Activated CD8-positive, alpha-beta T cell treated with anti-CD3 and anti-CD28 coated beads, Interleukin-2, amount 10 ng/mL, durations not matched to agents 7 days and 5 days (primary cell): ENCODE data around the gene UROC1. TPM values are rescaled to one million over a fixed set of nuclear protein-coding genes. Genes with fewer than 3 reads are reported as not detected.

Experiments
- ATAC-seq: fragments of 150-1000 bp; cut with Tn5 transposase; one replicate; pipeline ENCODE4 v1.10.0; 2021; ENCODE audit warnings: moderate library complexity
- CTCF ChIA-PET: fragments of 350-600 bp; sonication (Branson Sonifier 250); formaldehyde crosslinking; loops from one replicate; lab custom pipeline; 2021; ENCODE audit warnings: antibody characterized with exemption; lab: Charles Lee
- POLR2A ChIA-PET: fragments of 350-600 bp; sonication (Branson Sonifier 250); formaldehyde crosslinking; loops from one replicate; lab custom pipeline; 2021; ENCODE audit warnings: antibody characterized with exemption; lab: Charles Lee
- DNase-seq: peaks from one replicate; pipeline ENCODE4 v3.0.0-alpha.2; 2020
- H3K27ac Mint-ChIP-seq: one replicate; pipeline ENCODE4 v1.8.0; 2021; ENCODE audit warnings: mild to moderate bottlenecking, mixed read lengths
- H3K27me3 Mint-ChIP-seq: one replicate; pipeline ENCODE4 v1.8.0; 2021; ENCODE audit warnings: low read depth, mixed read lengths
- H3K36me3 Mint-ChIP-seq: one replicate; pipeline ENCODE4 v1.8.0; 2021; ENCODE audit warnings: low read depth, mixed read lengths
- H3K4me1 Mint-ChIP-seq: one replicate; pipeline ENCODE4 v1.8.0; 2021; ENCODE audit warnings: low read depth, mixed read lengths
- H3K4me3 Mint-ChIP-seq: one replicate; pipeline ENCODE4 v1.8.0; 2021; ENCODE audit warnings: mild to moderate bottlenecking, mixed read lengths
- H3K9me3 Mint-ChIP-seq: one replicate; pipeline ENCODE4 v1.8.0; 2022; ENCODE audit warnings: mixed read lengths; ENCODE audit not compliant: insufficient read depth
- total RNA-seq, 2 experiments: library from RNA; stranded (reverse); gene quantifications; one replicate each; pipeline ENCODE4 v1.2.3, GENCODE V29; 2021

Gene UROC1
- total RNA-seq, 2 experiments from 2014 or later: 0.13 TPM; not detected in 1

DNA sequence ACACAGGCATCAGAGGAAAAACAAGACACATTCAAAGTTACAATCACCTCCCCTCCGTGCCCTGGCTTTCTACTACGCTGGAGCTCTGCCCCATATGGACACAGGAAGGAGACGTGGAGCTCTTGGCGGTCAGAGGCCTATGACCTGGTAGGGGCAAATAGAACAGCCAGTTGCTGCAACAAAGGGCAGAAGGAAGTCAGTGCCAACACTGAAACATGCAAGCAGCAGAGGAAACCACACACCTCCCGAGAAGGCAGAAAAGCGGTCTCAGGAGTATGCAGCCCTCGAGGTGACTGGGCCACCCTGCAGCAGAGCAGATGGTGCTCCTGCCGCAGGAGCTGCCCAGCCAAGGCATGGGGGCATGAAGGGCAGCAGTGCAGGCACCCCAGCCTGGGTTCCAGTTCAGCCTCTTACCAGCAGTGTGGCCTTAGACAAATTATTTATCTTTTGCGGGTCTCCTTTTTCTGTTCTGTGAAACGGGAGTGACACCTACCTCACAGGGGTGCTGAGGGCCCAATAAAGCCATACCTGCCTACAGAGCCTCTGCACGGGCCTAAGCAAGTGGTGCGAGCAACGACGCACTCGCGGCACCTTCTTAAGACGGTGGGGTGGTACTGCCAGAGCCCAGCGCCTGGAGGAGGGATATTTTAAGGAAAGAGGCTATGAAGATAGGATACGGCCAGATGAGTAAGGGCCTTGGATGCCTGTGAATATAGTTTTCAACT, 50.5 kb downstream of the UROC1 start:
- peaks cover 60% of the 10 kb centered on the region for H3K36me3 Mint-ChIP-seq
- no peak overlapping the region for H3K4me3 Mint-ChIP-seq
- CTCF ChIA-PET: no interaction called here
- H3K27me3 Mint-ChIP-seq: no peaks in the 10 kb centered on the region
- ATAC-seq (no peak), DNase-seq (no peak)
- peak overlapping the region; percentile 47 for H3K27ac Mint-ChIP-seq
- POLR2A ChIA-PET: interaction anchor here (1.2 kb wide), 1 partner anchor 9 kb away, joined by 3 read pairs; the partner anchor contains the start of gene ZXDC
- H3K9me3 Mint-ChIP-seq: no peaks in the 10 kb centered on the region
- peaks cover 30% of the 10 kb centered on the region for H3K4me1 Mint-ChIP-seq

DNA sequence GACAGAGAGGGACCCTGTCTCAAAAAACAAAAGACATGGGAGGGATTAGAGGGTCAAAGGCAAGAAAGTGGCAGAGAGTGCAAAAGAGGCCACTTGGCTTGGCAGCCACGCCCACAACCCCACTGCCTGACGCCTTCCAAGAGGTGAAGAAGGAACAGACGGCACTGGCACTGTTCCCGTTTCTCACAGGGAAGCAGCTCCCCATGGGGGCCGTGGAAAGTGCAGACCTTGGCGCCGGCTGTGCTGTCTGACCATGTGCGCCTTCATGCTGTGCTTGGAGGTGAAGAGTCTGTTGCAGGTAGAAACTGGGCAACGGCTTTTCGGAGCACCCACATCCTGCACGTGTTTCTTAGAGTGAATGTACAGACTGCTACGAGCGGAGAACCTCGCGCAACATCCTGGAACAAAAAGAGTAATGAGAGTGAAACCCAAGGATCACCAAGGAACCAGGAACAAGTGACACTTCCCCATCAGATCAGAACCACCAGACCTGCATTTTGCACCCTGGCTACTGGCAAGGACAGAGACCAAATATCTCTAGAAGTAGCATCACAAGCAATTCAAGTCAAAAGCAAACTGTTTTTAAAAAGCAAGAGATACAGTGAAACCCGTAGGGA, 51.5 kb downstream of the UROC1 start:
- POLR2A ChIA-PET: interaction anchor here (1.2 kb wide), 1 partner anchor 10 kb away, joined by 3 read pairs; the partner anchor contains the start of gene ZXDC
- Mint-ChIP-seq H3K4me1 (peaks cover 22% of the 10 kb centered on the region), H3K36me3 (peaks cover 61% of the 10 kb centered on the region), H3K9me3 (no peaks in the 10 kb centered on the region), H3K27me3 (no peaks in the 10 kb centered on the region), H3K4me3 (no peak overlapping the region), H3K27ac (no peak overlapping the region)
- CTCF ChIA-PET: no interaction called here
- DNase-seq: no peak
- no peak for ATAC-seq

DNA sequence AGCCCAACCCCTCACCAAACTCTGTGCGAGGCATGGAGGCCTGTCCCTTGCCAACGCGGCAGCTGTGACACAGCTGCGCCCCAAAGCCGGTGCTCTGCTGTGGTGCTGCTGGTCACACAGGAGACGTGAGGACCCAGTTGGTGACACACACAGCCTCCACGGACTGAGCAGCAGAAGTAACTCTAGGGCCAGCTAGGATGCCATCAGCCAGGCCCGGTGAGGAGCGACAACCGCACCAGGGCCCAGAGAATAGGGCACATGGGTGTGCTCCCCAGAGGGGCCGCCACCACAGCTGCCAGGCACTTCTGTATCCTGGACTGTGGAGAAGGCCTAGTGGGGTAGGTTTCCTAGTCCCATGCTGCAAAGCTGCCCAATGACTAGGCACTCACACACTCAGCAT, 52.6 kb downstream of the UROC1 start:
- ATAC-seq (no peak), DNase-seq (no peak)
- no peak overlapping the region for H3K27ac Mint-ChIP-seq
- H3K36me3 Mint-ChIP-seq: peaks cover 60% of the 10 kb centered on the region
- no peak overlapping the region for H3K4me3 Mint-ChIP-seq
- peaks cover 21% of the 10 kb centered on the region for H3K4me1 Mint-ChIP-seq
- ChIA-PET POLR2A (no interaction called here), CTCF (no interaction called here)
- no peaks in the 10 kb centered on the region for H3K27me3 Mint-ChIP-seq
- H3K9me3 Mint-ChIP-seq: no peaks in the 10 kb centered on the region

DNA sequence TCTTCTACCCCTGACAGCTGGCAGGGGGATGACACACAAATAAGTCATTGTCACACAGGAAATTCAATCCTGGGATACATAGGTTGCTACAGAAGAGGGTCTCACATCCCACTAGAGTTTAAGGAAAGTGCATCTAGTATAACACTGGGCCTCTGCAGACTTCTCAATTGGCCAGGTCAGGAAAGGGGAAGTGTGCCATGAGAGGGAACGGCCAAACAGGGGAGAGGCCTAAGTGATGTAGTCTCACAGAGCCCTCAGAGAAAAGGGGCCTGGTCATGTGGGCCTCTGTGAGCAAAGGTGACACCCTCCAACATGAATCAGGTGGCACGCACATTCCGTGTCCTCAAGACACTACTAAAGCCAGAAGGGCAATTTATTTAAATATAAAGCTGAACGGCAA, 53.1 kb downstream of the UROC1 start:
- no peak for ATAC-seq
- Mint-ChIP-seq H3K9me3 (no peaks in the 10 kb centered on the region), H3K36me3 (peaks cover 56% of the 10 kb centered on the region), H3K4me1 (peaks cover 18% of the 10 kb centered on the region), H3K27ac (peak overlapping the region; percentile 17), H3K4me3 (no peak overlapping the region), H3K27me3 (no peaks in the 10 kb centered on the region)
- ChIA-PET CTCF (no interaction called here), POLR2A (no interaction called here)
- no peak for DNase-seq

DNA sequence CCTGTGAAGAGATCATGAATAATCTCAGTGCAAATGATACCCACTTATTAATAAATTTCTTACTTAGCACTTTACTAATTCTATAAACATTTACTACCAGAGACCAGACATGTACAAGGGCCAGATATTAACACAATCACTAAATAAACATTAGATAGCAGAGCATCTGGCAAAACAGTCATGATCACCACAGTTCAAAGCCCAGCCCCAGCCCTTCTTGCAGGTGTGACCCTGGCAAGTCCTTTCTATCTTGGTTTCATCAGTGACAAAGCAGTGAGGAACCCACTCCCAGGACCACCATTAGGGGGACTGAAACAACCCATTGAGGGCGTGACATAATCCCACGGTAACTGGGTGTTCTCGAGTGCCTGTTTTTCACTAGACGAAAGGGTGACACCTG, 53.5 kb downstream of the UROC1 start:
- Mint-ChIP-seq H3K4me3 (no peak overlapping the region), H3K27me3 (no peaks in the 10 kb centered on the region), H3K9me3 (no peaks in the 10 kb centered on the region), H3K4me1 (peaks cover 18% of the 10 kb centered on the region), H3K36me3 (peaks cover 55% of the 10 kb centered on the region), H3K27ac (peak overlapping the region; percentile 17)
- DNase-seq (no peak), ATAC-seq (no peak)
- CTCF ChIA-PET: no interaction called here
- POLR2A ChIA-PET: no interaction called here

DNA sequence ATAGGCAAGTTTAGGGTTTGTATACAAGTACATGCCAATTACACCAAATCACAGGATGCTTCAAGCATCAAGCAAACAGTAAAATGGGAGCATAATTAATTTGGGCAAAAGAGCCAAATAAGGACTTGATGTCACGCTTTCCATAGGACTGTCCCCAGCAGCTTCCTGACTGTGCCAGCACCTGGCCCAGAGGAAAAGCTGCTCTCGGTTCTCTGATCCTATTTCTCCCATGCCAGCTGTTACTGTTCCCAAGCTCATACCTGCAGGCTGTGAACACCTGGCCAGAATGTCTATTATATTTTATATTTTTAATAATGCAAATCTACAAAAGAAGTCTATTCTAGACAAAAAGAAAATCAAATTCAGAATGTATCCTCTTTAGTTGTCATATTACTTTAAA, 54.1 kb downstream of the UROC1 start:
- no peaks in the 10 kb centered on the region for H3K27me3 Mint-ChIP-seq
- H3K36me3 Mint-ChIP-seq: peaks cover 53% of the 10 kb centered on the region
- ATAC-seq (no peak), DNase-seq (no peak)
- no peaks in the 10 kb centered on the region for H3K9me3 Mint-ChIP-seq
- peaks cover 16% of the 10 kb centered on the region for H3K4me1 Mint-ChIP-seq
- no peak overlapping the region for H3K4me3 Mint-ChIP-seq
- POLR2A ChIA-PET: no interaction called here
- CTCF ChIA-PET: no interaction called here
- H3K27ac Mint-ChIP-seq: no peak overlapping the region

DNA sequence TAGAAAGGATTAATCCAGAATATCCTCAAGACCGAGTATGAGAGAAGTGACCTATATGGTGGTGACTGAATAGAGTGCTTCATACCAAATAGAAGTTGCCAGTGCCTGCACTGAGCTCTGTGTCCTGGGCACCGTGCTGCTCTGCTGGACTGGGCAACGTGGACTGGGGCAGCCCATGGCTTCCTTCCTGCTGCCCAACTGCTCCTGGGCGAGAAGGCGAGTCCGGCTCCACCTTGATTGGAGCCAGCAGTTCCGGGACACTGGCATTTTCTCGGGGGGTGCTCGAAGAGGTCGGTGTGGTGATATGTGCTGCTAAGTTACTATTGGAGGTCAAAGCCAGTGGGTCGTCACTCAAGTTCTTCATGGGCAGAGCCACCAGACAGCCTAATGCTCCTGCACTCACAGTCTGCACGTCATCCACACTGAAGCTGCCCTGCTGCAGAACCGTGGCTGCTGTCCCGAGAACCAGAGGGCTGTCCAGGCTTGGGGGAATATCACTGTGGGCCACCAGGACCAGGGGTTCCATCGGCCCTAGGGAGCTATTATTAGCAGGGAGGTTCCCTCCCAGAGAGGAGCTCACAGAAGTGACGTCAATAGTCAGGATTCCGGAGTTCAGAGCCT, 56.0 kb downstream of the UROC1 start:
- no peak for ATAC-seq
- Mint-ChIP-seq H3K27ac (peak overlapping the region; percentile 5), H3K27me3 (no peaks in the 10 kb centered on the region), H3K4me1 (peaks cover 1% of the 10 kb centered on the region), H3K36me3 (peaks cover 51% of the 10 kb centered on the region), H3K4me3 (no peak overlapping the region), H3K9me3 (no peaks in the 10 kb centered on the region)
- POLR2A ChIA-PET: interaction anchor here (0.8 kb wide), 1 partner anchor 8 kb away, joined by 3 read pairs; no protein-coding TSS in a partner anchor
- no peak for DNase-seq
- CTCF ChIA-PET: interaction anchor here (1.3 kb wide), 1 partner anchor 10 kb away, joined by 3 read pairs; no protein-coding TSS in a partner anchor

DNA sequence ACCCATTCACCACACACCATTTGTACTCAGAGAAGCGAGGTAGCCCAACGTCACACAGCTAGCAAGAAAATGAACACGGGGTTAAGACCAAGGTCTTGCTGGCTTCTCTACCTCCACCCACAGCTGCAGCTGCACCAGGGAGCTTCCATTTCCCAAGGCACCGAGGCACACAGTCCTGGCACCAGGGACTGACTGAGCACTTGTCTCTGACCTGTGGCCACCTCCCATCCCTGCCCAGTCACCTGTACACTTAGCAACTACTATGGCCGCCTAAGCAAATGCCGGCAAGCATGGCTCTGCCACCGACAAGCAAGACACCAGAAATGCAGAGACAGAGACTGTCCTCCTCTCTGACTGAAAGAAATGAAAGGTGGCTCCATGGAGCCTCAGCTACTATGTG, 57.2 kb downstream of the UROC1 start:
- CTCF ChIA-PET: no interaction called here
- Mint-ChIP-seq H3K9me3 (no peaks in the 10 kb centered on the region), H3K27me3 (no peaks in the 10 kb centered on the region), H3K27ac (no peak overlapping the region), H3K4me1 (no peaks in the 10 kb centered on the region), H3K36me3 (peaks cover 41% of the 10 kb centered on the region), H3K4me3 (no peak overlapping the region)
- ATAC-seq (no peak), DNase-seq (no peak)
- POLR2A ChIA-PET: no interaction called here

DNA sequence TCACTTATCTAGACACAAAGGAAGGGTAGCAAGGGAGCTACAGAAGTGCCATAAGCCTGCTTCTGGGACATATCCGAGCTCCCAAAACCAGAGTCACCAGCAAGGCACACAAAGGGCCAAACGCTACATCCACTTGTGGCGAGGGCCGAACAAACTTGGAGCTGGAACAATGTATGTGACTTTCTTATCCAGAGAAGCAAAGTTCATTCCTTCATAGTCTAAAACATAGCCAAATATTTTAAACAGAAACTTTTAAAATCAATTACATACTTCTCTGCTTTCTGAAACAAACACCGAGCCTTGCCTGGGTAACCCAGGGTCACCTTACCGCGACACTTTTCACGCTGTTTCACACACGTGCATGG, 57.8 kb downstream of the UROC1 start:
- no peak overlapping the region for H3K27ac Mint-ChIP-seq
- no peak overlapping the region for H3K4me3 Mint-ChIP-seq
- ChIA-PET CTCF (no interaction called here), POLR2A (no interaction called here)
- H3K4me1 Mint-ChIP-seq: no peaks in the 10 kb centered on the region
- no peaks in the 10 kb centered on the region for H3K27me3 Mint-ChIP-seq
- no peaks in the 10 kb centered on the region for H3K9me3 Mint-ChIP-seq
- peaks cover 41% of the 10 kb centered on the region for H3K36me3 Mint-ChIP-seq
- DNase-seq: no peak
- no peak for ATAC-seq

DNA sequence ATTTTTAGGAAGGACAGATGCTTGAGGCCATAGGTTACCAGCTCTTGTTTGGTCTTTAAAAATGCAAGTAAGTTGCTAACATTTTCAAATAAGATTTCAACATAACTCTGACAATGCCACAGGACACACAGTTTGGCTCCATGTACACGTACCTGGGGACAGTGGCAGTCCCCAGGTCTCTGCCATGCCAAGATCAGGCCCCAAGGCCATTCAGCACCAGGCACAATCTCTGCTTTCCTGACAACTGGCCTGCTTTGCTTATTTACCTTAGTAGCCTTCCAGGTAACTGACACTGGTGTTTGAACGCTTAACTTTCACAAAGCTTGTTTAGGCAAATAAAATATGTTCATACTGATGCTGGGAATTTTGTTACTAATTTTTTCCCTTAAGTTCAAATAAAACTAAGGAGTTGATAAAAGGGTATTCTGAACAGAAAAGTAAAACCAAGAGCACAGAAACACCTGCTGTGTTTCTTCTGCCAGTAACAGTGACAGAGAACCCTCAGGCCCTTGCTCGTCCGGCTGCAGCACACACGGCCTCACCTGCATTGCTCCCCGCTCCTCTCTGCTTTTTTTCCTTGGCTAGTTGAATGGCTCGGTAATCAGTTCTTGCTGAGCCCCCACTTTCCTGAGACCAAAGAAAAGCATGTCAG, 58.3 kb downstream of the UROC1 start:
- no peak for DNase-seq
- H3K4me3 Mint-ChIP-seq: no peak overlapping the region
- POLR2A ChIA-PET: no interaction called here
- peaks cover 43% of the 10 kb centered on the region for H3K36me3 Mint-ChIP-seq
- no peak overlapping the region for H3K27ac Mint-ChIP-seq
- H3K9me3 Mint-ChIP-seq: no peaks in the 10 kb centered on the region
- H3K27me3 Mint-ChIP-seq: no peaks in the 10 kb centered on the region
- CTCF ChIA-PET: no interaction called here
- no peak for ATAC-seq
- no peaks in the 10 kb centered on the region for H3K4me1 Mint-ChIP-seq

DNA sequence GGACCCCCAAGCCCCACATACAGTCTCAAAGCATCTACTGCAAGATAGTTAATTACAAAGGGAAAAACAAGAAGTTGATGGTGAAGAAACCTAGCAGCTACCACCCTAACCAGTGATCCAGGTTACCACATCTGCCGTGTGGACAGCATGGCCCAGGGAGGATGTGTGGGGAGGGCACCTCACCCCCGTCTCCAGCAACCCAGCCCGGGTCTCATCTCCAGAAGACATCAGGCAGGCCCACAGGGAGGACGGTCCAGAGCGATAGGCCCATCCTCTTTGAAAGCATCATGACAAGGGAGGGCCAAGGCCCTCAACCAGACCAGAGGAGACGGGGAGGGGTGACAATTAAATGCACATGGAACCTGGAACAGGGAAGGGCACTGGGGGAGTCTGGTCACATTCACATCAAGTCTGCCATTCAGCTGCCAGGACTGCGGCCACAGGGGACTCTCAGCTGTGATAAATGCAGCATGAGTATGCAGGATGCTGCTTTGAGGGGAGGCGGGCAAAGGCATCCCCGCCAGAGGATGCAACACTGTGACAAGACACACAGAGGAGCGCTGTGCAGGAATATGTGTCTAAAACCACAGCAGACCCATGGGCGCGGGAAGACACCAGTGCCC, 60.7 kb downstream of the UROC1 start:
- Mint-ChIP-seq H3K27me3 (no peaks in the 10 kb centered on the region), H3K36me3 (peaks cover 40% of the 10 kb centered on the region), H3K4me3 (no peak overlapping the region), H3K9me3 (no peaks in the 10 kb centered on the region), H3K27ac (no peak overlapping the region), H3K4me1 (no peaks in the 10 kb centered on the region)
- POLR2A ChIA-PET: no interaction called here
- DNase-seq (no peak), ATAC-seq (no peak)
- CTCF ChIA-PET: no interaction called here
